OCI-M2 (cell line): ENCODE results near the gene TIGD4.

Source experiments
- DNase-seq: peaks from one replicate; lab custom pipeline; 2025; ENCODE audit not compliant: unreplicated experiment; lab: John Stamatoyannopoulos, UW

The TIGD4 gene

DNA sequence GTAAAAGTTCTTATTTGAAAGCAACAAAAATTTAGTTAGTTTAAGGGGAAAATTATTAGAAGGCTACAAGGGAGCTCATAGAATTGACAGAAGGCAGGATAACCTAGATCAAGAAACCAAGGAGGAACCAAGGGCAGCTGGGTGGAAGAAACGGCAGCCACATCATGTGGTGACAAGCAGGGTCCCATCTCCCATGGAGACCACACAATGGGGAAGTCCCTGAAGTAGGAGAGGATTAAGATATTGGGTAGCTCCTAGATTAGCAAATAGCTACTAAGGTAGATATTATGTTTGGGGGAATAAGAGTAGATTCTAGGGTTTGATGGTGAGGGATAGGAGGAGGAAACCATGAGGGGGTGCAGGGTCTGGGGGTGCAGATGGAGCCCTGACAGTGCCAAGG lies 51.7 kb downstream of the TIGD4 start:
- DNase-seq = no peak

DNA sequence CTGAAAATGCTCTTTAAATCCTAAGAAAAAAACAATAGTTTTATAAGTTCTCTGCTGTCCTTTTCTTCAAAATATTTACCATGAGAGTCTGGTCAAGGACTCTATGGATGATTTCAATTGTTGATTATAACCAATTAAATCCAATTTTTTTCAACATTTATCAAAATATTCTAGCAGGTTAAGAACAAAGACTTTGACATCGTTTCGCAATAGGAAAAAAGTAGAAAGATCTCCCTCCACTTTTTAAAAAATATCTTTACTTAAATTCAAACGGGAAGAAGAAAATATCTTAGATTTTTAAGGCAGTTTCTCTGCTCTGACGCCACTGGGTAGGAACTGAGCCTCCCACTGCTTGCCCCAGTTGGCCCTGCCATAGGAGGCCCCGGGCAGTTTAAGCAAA lies 55.0 kb downstream of the TIGD4 start:
- DNase-seq = no peak

DNA sequence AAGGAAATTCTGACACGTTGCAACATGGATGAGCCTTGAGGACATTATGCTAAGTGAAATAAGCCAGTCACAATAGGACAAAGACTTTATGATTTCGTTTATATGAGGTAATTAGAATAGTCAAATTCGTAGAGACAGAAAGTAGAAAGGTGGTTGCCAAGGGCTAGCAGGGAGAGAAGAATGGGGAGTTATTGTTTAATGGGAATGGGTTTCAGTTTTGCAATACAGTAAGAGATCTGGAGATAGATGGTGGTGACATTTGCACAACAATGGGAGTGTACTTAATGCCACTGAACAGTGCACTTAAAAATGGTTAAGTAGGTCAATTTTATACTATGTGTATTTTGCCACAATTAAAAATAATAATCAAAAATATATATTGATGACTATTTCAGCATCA lies 56.3 kb downstream of the TIGD4 start:
- DNase-seq = no peak

DNA sequence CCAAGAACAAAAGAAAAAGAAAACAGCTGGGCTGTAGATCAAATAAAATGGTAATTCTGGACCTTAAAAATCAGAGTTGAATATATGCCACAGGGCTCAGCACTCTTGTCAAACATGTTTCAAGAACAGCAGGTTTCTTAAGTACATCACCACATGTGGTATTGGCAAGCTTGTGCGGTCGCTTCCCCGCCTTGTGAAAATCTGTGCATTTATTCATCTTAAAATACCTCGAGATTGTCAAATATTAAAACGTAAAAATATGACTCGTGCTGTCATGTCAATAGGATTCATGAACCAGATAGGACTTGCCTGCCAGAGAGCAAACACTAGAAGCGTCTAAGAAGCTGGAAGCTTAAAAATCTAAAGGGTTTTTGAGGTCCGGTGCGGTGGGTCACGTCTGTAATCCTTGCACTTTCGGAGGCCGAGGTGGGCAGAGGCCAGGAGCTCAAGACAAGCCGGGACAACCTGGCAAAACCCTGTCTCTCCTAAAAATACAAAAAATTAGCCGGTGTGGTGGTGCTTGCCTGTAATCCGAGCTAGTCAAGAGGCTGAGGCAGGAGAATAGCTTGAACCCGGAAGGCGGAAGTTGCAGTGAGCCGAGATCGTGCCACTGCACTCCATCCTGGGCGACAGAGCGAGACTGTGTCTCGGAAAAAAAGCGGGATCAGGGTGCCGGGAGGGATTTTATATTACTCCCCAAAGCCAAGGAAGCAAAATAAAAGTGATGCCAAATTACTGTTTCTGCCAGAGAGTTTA lies 59.6 kb downstream of the TIGD4 start:
- no peak for DNase-seq
